Keratinocyte (primary cell): ENCODE data around the gene SLC16A7.

Source experiments
- CTCF ChIP-seq, 3 experiments: IDR thresholded peaks in 1 of 3; conservative IDR thresholded peaks in 1 of 3; optimal IDR thresholded peaks in 1 of 3; 2 replicates in 2 of 3; 3 replicates in 1 of 3; pipeline versions ENCODE3 to v1.5.1; 2011; ENCODE audit warnings: low read length in 3 of 3, mild to moderate bottlenecking in 3 of 3, moderate library complexity in 2 of 3, control low read depth in 1 of 3, inconsistent platforms in 1 of 3; ENCODE audit not compliant: insufficient read depth in 2 of 3; ENCODE audit errors: extremely low read depth in 1 of 3
- EZH2 ChIP-seq: IDR thresholded peaks from one replicate; pipeline ENCODE4 v1.6.1; 2012; ENCODE audit warnings: inconsistent platforms, mild to moderate bottlenecking, low read length, moderate library complexity

GRCh38 chr12:59583003-59583712 lies 12.7 kb upstream of the SLC16A7 start:
- no peak for TF ChIP-seq CTCF (optimal IDR thresholded peaks at IDR 0.05 in 1 of 3, IDR thresholded peaks at IDR 0.05 in 1 of 3, conservative IDR thresholded peaks at IDR 0.05 in 1 of 3; ENCODE audit: extremely low read depth in 1 of 3, insufficient read depth in 2 of 3, low read length in 3 of 3)
- TF ChIP-seq EZH2: no peak
